GM19023 (cell line): Measurements from ENCODE around the gene LZTS3.

Experiments used
- ATAC-seq: cut with Tn5 transposase; IDR thresholded peaks from one replicate; pipeline ENCODE4 v1.9.1; 2021; ENCODE audit warnings: mild to moderate bottlenecking, moderate library complexity; ENCODE audit not compliant: unreplicated experiment

LZTS3 gene

DNA sequence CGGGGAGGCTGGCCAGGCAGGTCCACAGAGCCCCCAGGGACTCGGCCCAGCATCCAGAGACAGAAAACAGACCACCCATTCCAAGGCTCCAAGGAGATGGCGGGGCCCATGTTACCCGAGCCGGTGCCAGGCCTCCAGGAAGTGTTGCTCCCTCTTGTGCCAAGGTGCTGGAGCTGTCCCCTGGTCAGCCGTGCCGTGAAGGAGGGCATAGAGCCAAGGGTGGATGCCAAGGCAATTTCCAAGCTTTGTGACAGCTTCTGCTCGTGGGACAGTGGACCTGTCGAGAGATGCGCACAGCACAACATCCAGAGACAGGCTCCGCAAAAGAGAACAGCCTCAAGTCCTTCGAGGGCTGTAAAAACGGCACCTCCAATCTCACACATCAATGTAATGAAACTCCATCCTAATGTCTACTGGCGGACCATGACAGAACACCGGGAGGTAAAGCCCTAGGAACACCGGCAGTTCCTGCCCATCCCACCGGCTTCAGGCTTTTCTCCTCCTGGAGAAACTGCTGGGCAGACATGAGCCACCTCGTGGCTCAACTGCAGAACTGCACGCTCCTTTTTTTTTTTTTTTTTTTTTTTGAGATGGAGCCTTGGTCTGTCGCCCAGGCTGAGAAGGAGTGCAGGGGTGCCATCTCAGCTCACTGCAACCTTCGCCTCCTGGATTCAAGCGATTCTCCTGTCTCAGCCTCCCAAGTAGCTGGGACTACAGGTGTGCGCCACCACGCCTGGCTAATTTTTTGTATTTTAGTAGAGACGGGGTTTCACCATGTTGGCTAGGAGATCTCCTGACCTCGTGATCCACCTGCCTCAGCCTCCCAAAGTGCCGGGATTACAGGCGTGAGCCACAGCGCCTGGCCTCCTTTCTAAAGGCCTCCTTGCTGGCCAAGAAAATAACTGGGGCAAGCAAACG is 57.9 kb downstream of the LZTS3 start:
- ATAC-seq, result no peak
